IMR-90 (cell line): ENCODE results near the gene CASP9. TPM values are rescaled to one million over a fixed set of nuclear protein-coding genes. Genes with fewer than 3 reads are reported as not detected.

Source experiments
- ATAC-seq: fragments of 200-7000 bp; cut with Tn5 transposase; 2 replicates; pipeline ENCODE4 v1.9.1; 2020; ENCODE audit warnings: low read depth, mild to moderate bottlenecking, moderate library complexity
- BruUV-seq: library from RNA; stranded (reverse); fragments of 400-500 nt; replicated peaks from 2 replicates; lab custom pipeline; 2021; lab: Mats Ljungman, UMichigan
- CTCF ChIA-PET: fragments of 300-600 bp; formaldehyde crosslinking; extraction: SDS; loops from one replicate; lab custom pipeline; 2021; ENCODE audit warnings: antibody characterized with exemption; lab: Yijun Ruan, JAX
- POLR2A ChIA-PET: fragments of 300-600 bp; sonication (Branson Sonifier 250); formaldehyde crosslinking; loops from one replicate; lab custom pipeline; 2022; ENCODE audit warnings: antibody characterized with exemption; ENCODE audit not compliant: unreplicated experiment; lab: Charles Lee
- DNase-seq: peaks from one replicate; pipeline ENCODE4 v3.0.0; 2013
- H2AFZ ChIP-seq: replicated peaks from 2 replicates; pipeline ENCODE3; 2013; ENCODE audit warnings: low read length, mild to moderate bottlenecking; ENCODE audit not compliant: poor library complexity
- H2AK5ac ChIP-seq: 2 replicates; pipeline ENCODE4 v1.6.1; 2013; ENCODE audit warnings: low read depth, low read length, inconsistent platforms
- H2AK9ac ChIP-seq: replicated peaks from 2 replicates; pipeline ENCODE3; 2013; ENCODE audit warnings: mild to moderate bottlenecking, low read depth, low read length, moderate library complexity; ENCODE audit not compliant: poor library complexity
- H2BK120ac ChIP-seq: 2 replicates; pipeline ENCODE4 v1.6.1; 2013; ENCODE audit warnings: low read depth, low read length, inconsistent platforms
- H2BK15ac ChIP-seq: 3 replicates; pipeline ENCODE4 v1.6.1; 2013; ENCODE audit warnings: low read depth, low read length, inconsistent platforms
- H2BK20ac ChIP-seq: 2 replicates; pipeline ENCODE4 v1.6.1; 2013; ENCODE audit warnings: low read depth, mild to moderate bottlenecking, inconsistent platforms, low read length, moderate library complexity
- H2BK5ac ChIP-seq: 2 replicates; pipeline ENCODE4 v1.6.1; 2013; ENCODE audit warnings: mild to moderate bottlenecking, low read depth, low read length, inconsistent platforms; ENCODE audit not compliant: poor library complexity, severe bottlenecking
- H3K14ac ChIP-seq: replicated peaks from 2 replicates; pipeline ENCODE4 v1.6.1; 2013; ENCODE audit warnings: low read depth, low read length, inconsistent platforms
- H3K18ac ChIP-seq: 2 replicates; pipeline ENCODE4 v1.6.1; 2013; ENCODE audit warnings: low read depth, low read length, control low read depth
- H3K23ac ChIP-seq: 2 replicates; pipeline ENCODE4 v1.6.1; 2013; ENCODE audit warnings: low read depth, low read length, inconsistent platforms
- H3K27ac ChIP-seq: 2 replicates; pipeline ENCODE4 v1.5.1; 2013; ENCODE audit warnings: mild to moderate bottlenecking, control low read depth, low read length; ENCODE audit not compliant: insufficient read depth
- H3K27me3 ChIP-seq: 2 replicates; pipeline ENCODE4 v1.6.1; 2013; ENCODE audit warnings: low read length; ENCODE audit not compliant: control insufficient read depth, insufficient read depth
- H3K36me3 ChIP-seq: 2 replicates; pipeline ENCODE4 v1.6.1; 2013; ENCODE audit warnings: low read length, mixed read lengths; ENCODE audit not compliant: control insufficient read depth, insufficient read depth
- H3K4ac ChIP-seq: 2 replicates; pipeline ENCODE4 v1.6.1; 2013; ENCODE audit warnings: low read depth, low read length, inconsistent platforms
- H3K4me1 ChIP-seq: 2 replicates; pipeline ENCODE4 v1.6.1; 2013; ENCODE audit warnings: low read length, mixed read lengths; ENCODE audit not compliant: control insufficient read depth, insufficient read depth
- H3K4me2 ChIP-seq: 2 replicates; pipeline ENCODE4 v1.6.1; 2013; ENCODE audit warnings: low read depth, mild to moderate bottlenecking, control low read depth, low read length, moderate library complexity
- H3K4me3 ChIP-seq: 2 replicates; pipeline ENCODE4 v1.5.1; 2013; ENCODE audit warnings: low read depth, mild to moderate bottlenecking, control low read depth, low read length, moderate library complexity; ENCODE audit not compliant: insufficient read depth
- H3K56ac ChIP-seq: 2 replicates; pipeline ENCODE4 v1.6.1; 2013; ENCODE audit warnings: low read length, inconsistent platforms; ENCODE audit not compliant: insufficient read depth; ENCODE audit errors: extremely low read depth
- H3K79me1 ChIP-seq, 2 experiments: 2 replicates each; pipeline ENCODE4 v1.6.1; 2013; ENCODE audit warnings: low read length in 2 of 2, inconsistent platforms in 1 of 2, low read depth in 1 of 2
- H3K9ac ChIP-seq: 2 replicates; pipeline ENCODE4 v1.6.1; 2013; ENCODE audit warnings: low read depth, low read length, control low read depth
- H3K9me1 ChIP-seq: 2 replicates; pipeline ENCODE4 v1.6.1; 2013; ENCODE audit warnings: low read length, inconsistent platforms; ENCODE audit not compliant: insufficient read depth
- H3K9me3 ChIP-seq: 2 replicates; pipeline ENCODE4 v1.6.1; 2013; ENCODE audit warnings: low read length; ENCODE audit not compliant: control insufficient read depth, insufficient read depth
- H4K20me1 ChIP-seq: 2 replicates; pipeline ENCODE4 v1.6.1; 2013; ENCODE audit warnings: low read length, inconsistent platforms; ENCODE audit not compliant: insufficient read depth
- H4K5ac ChIP-seq: 2 replicates; pipeline ENCODE4 v1.6.1; 2013; ENCODE audit warnings: mild to moderate bottlenecking, low read depth, low read length, control low read depth
- H4K8ac ChIP-seq, 2 experiments: 2 replicates each; pipeline ENCODE4 v1.6.1; 2013; ENCODE audit warnings: low read depth in 2 of 2, low read length in 2 of 2, control low read depth in 1 of 2, inconsistent platforms in 1 of 2
- H4K91ac ChIP-seq: 2 replicates; pipeline ENCODE4 v1.6.1; 2013; ENCODE audit warnings: low read depth, low read length, inconsistent platforms; ENCODE audit not compliant: insufficient read depth
- BHLHE40 ChIP-seq: fragments of 150-350 bp; IDR thresholded peaks from 2 replicates; pipeline ENCODE4 v1.6.1; 2016; ENCODE audit warnings: mild to moderate bottlenecking, low read depth, low read length
- CEBPB ChIP-seq: IDR thresholded peaks from 2 replicates; pipeline ENCODE4 v1.6.1; 2012; ENCODE audit warnings: low read depth, low read length, improper control_type of control experiment
- CHD1 ChIP-seq: IDR thresholded peaks from 2 replicates; pipeline ENCODE4 v1.6.1; 2012; ENCODE audit warnings: low read depth, low read length, improper control_type of control experiment
- FOS ChIP-seq: fragments of 150-350 bp; IDR thresholded peaks from 2 replicates; pipeline ENCODE4 v1.6.1; 2016; ENCODE audit warnings: low read depth, low read length
- MAFK ChIP-seq: IDR thresholded peaks from 2 replicates; pipeline ENCODE4 v1.6.1; 2012; ENCODE audit warnings: low read depth, low read length, improper control_type of control experiment
- MAZ ChIP-seq: IDR thresholded peaks from 2 replicates; pipeline ENCODE4 v1.6.1; 2012; ENCODE audit warnings: low read depth, mild to moderate bottlenecking, low read length, improper control_type of control experiment, moderate library complexity, borderline replicate concordance
- MXI1 ChIP-seq: IDR thresholded peaks from 2 replicates; pipeline ENCODE4 v1.6.1; 2012; ENCODE audit warnings: low read depth, mild to moderate bottlenecking, low read length, moderate library complexity, borderline replicate concordance
- NFE2L2 ChIP-seq: fragments of 150-350 bp; IDR thresholded peaks from 2 replicates; pipeline ENCODE4 v1.6.1; 2016; ENCODE audit warnings: low read depth, mild to moderate bottlenecking, low read length
- POLR2A ChIP-seq: IDR thresholded peaks from 2 replicates; pipeline ENCODE4 v1.6.1; 2012; ENCODE audit warnings: mild to moderate bottlenecking, low read depth, low read length
- RAD21 ChIP-seq: IDR thresholded peaks from 2 replicates; pipeline ENCODE4 v1.6.1; 2012; ENCODE audit warnings: low read length, improper control_type of control experiment
- RCOR1 ChIP-seq: IDR thresholded peaks from 2 replicates; pipeline ENCODE4 v1.6.1; 2012; ENCODE audit warnings: mild to moderate bottlenecking, low read length, improper control_type of control experiment; ENCODE audit not compliant: insufficient replicate concordance
- RFX5 ChIP-seq: IDR thresholded peaks from 2 replicates; pipeline ENCODE4 v1.8.0; 2012; ENCODE audit warnings: low read depth, mild to moderate bottlenecking, low read length, moderate library complexity
- SMC3 ChIP-seq: fragments of 150-350 bp; IDR thresholded peaks from 2 replicates; pipeline ENCODE4 v1.6.1; 2016; ENCODE audit warnings: low read depth, mild to moderate bottlenecking, antibody characterized with exemption, low read length, moderate library complexity
- WGBS, 2 experiments: methylation state at CpG; one replicate each; pipeline versions ENCODE4 v1.1.5 to v1.1.7; 2013; ENCODE audit warnings: missing lambda C conversion rate in 2 of 2; ENCODE audit not compliant: insufficient read length in 1 of 2; ENCODE audit errors: extremely low coverage in 2 of 2; 5-methylcytosine and 5-hydroxymethylcytosine counted together
- dilution Hi-C: fragments of 300-500 bp; cut with HindIII; formaldehyde crosslinking; loops from one replicate; pipeline ENCODE4 v1.14.3; 2018; ENCODE audit warnings: low sequenced_read_pairs; ENCODE audit not compliant: unreplicated experiment
- in situ Hi-C: fragments of 300-500 bp; cut with MboI; formaldehyde crosslinking; loops from 3 replicates; pipeline ENCODE4 v1.14.3; 2019; ENCODE audit warnings: low sequenced_read_pairs, inconsistent platforms, mixed read lengths
- intact Hi-C: fragments of 100-400 bp; cut with micrococcal nuclease; formaldehyde crosslinking; loops from 2 replicates; pipeline ENCODE4 v1.10.0; 2022
- polyA plus RNA-seq, 3 experiments: library from polyadenylated mRNA; depleted of rRNA; stranded (reverse); fragments of >200 nt; gene quantifications; 2 replicates each; pipeline ENCODE4 v1.2.3, GENCODE V29; 2012; ENCODE audit warnings: low replicate concordance in 1 of 3
- total RNA-seq: library from RNA; depleted of rRNA; stranded (reverse); fragments of >200 nt; gene quantifications from 2 replicates; pipeline ENCODE4 v1.2.3, GENCODE V29; 2012
- TF ChIP-seq, protein P1 (sequence below): conservative IDR thresholded peaks from 2 replicates; pipeline ENCODE4 v1.5.1; 2012; ENCODE audit warnings: mild to moderate bottlenecking, low read depth, low read length, improper control_type of control experiment
- TF ChIP-seq, protein P2 (sequence below): fragments of 150-350 bp; IDR thresholded peaks from 2 replicates; pipeline ENCODE4 v1.6.1; 2017; ENCODE audit warnings: mild to moderate bottlenecking, antibody characterized with exemption, low read length, low read depth
- TF ChIP-seq, protein P3 (sequence below): fragments of 150-350 bp; IDR thresholded peaks from 2 replicates; pipeline ENCODE4 v1.6.1; 2016; ENCODE audit warnings: low read depth, mild to moderate bottlenecking, low read length, moderate library complexity, borderline replicate concordance

Gene CASP9
- total and polyA plus RNA-seq, 2 of the 4 experiments (the other 2 are of a cell fraction): 7.0 to 8.3 TPM

DNA sequence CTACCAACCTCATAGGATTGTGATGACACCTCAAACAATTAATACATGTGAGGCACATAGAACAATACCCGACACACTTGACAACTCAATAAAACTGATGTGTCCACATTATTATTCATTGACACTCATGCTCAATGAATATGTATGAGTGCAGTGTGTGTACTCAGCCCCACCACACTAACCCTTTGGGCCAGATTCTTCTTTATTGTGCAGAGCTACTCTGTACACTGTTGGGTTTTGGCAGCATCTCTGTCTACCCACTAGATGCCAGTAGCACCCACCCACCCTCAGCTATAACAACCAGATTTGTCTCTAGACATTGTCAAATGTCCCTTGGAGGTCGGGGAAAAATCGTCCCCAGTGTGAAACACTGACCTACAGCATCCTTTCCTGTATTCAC, 10.1 kb downstream of the CASP9 start:
- intact Hi-C loops: no loop called here

More for the DNA sequence above, 10.1 kb downstream of the CASP9 start:
- H3K9me1 ChIP-seq: no peaks in the 10 kb centered on the region
- TF ChIP-seq POLR2A (no peak), MAFK (no peak), BHLHE40 (no peak), MAZ (no peak), CHD1 (no peak), RAD21 (no peak), RFX5 (no peak), RCOR1 (no peak), FOS (no peak), CEBPB (no peak), SMC3 (no peak), MXI1 (no peak), NFE2L2 (no peak)
- TF ChIP-seq, protein P1, sequence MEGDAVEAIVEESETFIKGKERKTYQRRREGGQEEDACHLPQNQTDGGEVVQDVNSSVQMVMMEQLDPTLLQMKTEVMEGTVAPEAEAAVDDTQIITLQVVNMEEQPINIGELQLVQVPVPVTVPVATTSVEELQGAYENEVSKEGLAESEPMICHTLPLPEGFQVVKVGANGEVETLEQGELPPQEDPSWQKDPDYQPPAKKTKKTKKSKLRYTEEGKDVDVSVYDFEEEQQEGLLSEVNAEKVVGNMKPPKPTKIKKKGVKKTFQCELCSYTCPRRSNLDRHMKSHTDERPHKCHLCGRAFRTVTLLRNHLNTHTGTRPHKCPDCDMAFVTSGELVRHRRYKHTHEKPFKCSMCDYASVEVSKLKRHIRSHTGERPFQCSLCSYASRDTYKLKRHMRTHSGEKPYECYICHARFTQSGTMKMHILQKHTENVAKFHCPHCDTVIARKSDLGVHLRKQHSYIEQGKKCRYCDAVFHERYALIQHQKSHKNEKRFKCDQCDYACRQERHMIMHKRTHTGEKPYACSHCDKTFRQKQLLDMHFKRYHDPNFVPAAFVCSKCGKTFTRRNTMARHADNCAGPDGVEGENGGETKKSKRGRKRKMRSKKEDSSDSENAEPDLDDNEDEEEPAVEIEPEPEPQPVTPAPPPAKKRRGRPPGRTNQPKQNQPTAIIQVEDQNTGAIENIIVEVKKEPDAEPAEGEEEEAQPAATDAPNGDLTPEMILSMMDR: no peak
- TF ChIP-seq, protein P2, sequence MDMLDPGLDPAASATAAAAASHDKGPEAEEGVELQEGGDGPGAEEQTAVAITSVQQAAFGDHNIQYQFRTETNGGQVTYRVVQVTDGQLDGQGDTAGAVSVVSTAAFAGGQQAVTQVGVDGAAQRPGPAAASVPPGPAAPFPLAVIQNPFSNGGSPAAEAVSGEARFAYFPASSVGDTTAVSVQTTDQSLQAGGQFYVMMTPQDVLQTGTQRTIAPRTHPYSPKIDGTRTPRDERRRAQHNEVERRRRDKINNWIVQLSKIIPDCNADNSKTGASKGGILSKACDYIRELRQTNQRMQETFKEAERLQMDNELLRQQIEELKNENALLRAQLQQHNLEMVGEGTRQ: no peak
- TF ChIP-seq, protein P3, sequence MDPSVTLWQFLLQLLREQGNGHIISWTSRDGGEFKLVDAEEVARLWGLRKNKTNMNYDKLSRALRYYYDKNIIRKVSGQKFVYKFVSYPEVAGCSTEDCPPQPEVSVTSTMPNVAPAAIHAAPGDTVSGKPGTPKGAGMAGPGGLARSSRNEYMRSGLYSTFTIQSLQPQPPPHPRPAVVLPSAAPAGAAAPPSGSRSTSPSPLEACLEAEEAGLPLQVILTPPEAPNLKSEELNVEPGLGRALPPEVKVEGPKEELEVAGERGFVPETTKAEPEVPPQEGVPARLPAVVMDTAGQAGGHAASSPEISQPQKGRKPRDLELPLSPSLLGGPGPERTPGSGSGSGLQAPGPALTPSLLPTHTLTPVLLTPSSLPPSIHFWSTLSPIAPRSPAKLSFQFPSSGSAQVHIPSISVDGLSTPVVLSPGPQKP: no peak
- no TSS peak for BruUV-seq
- ChIA-PET CTCF (interaction anchor here (0.6 kb wide), 1 partner anchor 92 kb away, joined by 4 read pairs; no protein-coding TSS in a partner anchor), POLR2A (interaction anchor here (0.6 kb wide), 1 partner anchor 116 kb away, joined by 10 read pairs; no protein-coding TSS in a partner anchor)
- H3K4me3 ChIP-seq: no peak overlapping the region
- H2BK5ac ChIP-seq: no peak overlapping the region
- no peak overlapping the region for H3K56ac ChIP-seq
- WGBS, 2 experiments: no CpG with 5 or more reads among the region's 3 CpGs
- H3K36me3 ChIP-seq: peaks cover 4% of the 10 kb centered on the region; the same call in 1 of the 2 replicates
- H4K91ac ChIP-seq: no peak overlapping the region
- H3K9ac ChIP-seq: no peak overlapping the region
- no peaks in the 10 kb centered on the region for H3K9me3 ChIP-seq
- no peaks in the 10 kb centered on the region; a peak in 1 of 4 replicates for H3K79me1 ChIP-seq
- no peak for ATAC-seq
- no peak overlapping the region for H2AK9ac ChIP-seq
- H4K20me1 ChIP-seq: no peaks in the 10 kb centered on the region
- H2BK20ac ChIP-seq: no peak overlapping the region
- H3K4ac ChIP-seq: no peak overlapping the region
- no peak overlapping the region for H3K23ac ChIP-seq
- H3K4me2 ChIP-seq: no peak overlapping the region
- in situ Hi-C loops (no loop called here), dilution Hi-C loops (no loop called here)
- H3K18ac ChIP-seq: no peak overlapping the region
- no peak overlapping the region for H3K14ac ChIP-seq
- no peak overlapping the region for H4K5ac ChIP-seq
- no peak overlapping the region for H3K27ac ChIP-seq
- no peak overlapping the region for H2AK5ac ChIP-seq
- no peak overlapping the region for H2BK120ac ChIP-seq
- no peak overlapping the region for H2BK15ac ChIP-seq
- no peaks in the 10 kb centered on the region; the same call in 1 of the 2 replicates for H3K4me1 ChIP-seq
- H3K27me3 ChIP-seq: no peaks in the 10 kb centered on the region
- H2AFZ ChIP-seq: no peak overlapping the region
- H4K8ac ChIP-seq: no peak overlapping the region
- DNase-seq: no peak
